HEK293 (cell line): ENCODE measurements around the gene SNX15.

ENCODE experiments used
- CTCF ChIA-PET: fragments of 350-600 bp; formaldehyde crosslinking; extraction: SDS; loops from one replicate; lab custom pipeline; 2021; ENCODE audit warnings: antibody characterized with exemption; lab: Yijun Ruan, JAX
- POLR2A ChIA-PET: fragments of 300-600 bp; formaldehyde crosslinking; extraction: SDS; loops from one replicate; lab custom pipeline; 2020; ENCODE audit warnings: antibody characterized with exemption, inconsistent platforms; lab: Yijun Ruan, JAX
- H3K27ac ChIP-seq: fragments of 200-500 bp; sonication (Bioruptor generic); 2 replicates; pipeline ENCODE4 v1.5.1; 2014; ENCODE audit warnings: low read depth, low read length, control low read depth, inconsistent platforms; ENCODE audit errors: extremely low read depth
- H3K36me3 ChIP-seq, 2 experiments: fragments of 200-500 bp in 1 of 2; sonication (Bioruptor generic) in 1 of 2; 1 replicate in 1 of 2; 2 replicates in 1 of 2; pipeline ENCODE4 v1.5.1; 2014 to 2017; ENCODE audit warnings: inconsistent platforms in 2 of 2, low read length in 2 of 2; ENCODE audit not compliant: control insufficient read depth in 2 of 2, insufficient read depth in 1 of 2
- H3K4me1 ChIP-seq: fragments of 200-500 bp; sonication (Bioruptor generic); 2 replicates; pipeline ENCODE4 v1.5.1; 2014; ENCODE audit warnings: mild to moderate bottlenecking, low read length, inconsistent platforms; ENCODE audit not compliant: control insufficient read depth, insufficient read depth
- H3K4me3 ChIP-seq: 2 replicates; pipeline ENCODE4 v1.5.1; 2011; ENCODE audit warnings: low read depth, mild to moderate bottlenecking, control low read depth, low read length, moderate library complexity
- H3K9me3 ChIP-seq: fragments of 200-500 bp; sonication (Bioruptor generic); 2 replicates; pipeline ENCODE4 v1.5.1; 2014; ENCODE audit warnings: low read depth, low read length, inconsistent platforms; ENCODE audit not compliant: control insufficient read depth, insufficient read depth
- EGR2 ChIP-seq: fragments of 450-650 bp; formaldehyde crosslinking; IDR thresholded peaks from 2 replicates; pipeline ENCODE4 v1.5.1; 2016; ENCODE audit warnings: low read depth, missing biosample characterization, missing genetic modification characterization
- ELK4 ChIP-seq: IDR thresholded peaks from 2 replicates; pipeline ENCODE4 v1.6.1; 2011; ENCODE audit warnings: mild to moderate bottlenecking, low read depth, low read length, borderline replicate concordance
- GFI1B ChIP-seq: fragments of 450-650 bp; formaldehyde crosslinking; IDR thresholded peaks from 2 replicates; pipeline ENCODE4 v1.5.1; 2016; ENCODE audit warnings: missing biosample characterization, missing genetic modification characterization
- GLIS1 ChIP-seq: fragments of 450-650 bp; formaldehyde crosslinking; IDR thresholded peaks from 2 replicates; pipeline ENCODE4 v1.5.1; 2016; ENCODE audit warnings: missing biosample characterization, missing genetic modification characterization
- IKZF3 ChIP-seq: fragments of 450-650 bp; IDR thresholded peaks from 2 replicates; pipeline ENCODE4 v1.5.0; 2018; ENCODE audit warnings: missing biosample characterization, mild to moderate bottlenecking, missing genetic modification characterization, moderate library complexity
- OSR2 ChIP-seq: fragments of 450-650 bp; formaldehyde crosslinking; IDR thresholded peaks from 2 replicates; pipeline ENCODE4 v1.5.1; 2016; ENCODE audit warnings: missing biosample characterization, missing genetic modification characterization
- PBX3 ChIP-seq: sonication (generic); formaldehyde crosslinking; IDR thresholded peaks from 2 replicates; pipeline ENCODE4 v1.8.1; 2022; ENCODE audit warnings: mild to moderate bottlenecking, moderate library complexity, missing genetic modification reagents
- SCRT2 ChIP-seq: fragments of 450-650 bp; formaldehyde crosslinking; IDR thresholded peaks from 2 replicates; pipeline ENCODE4 v1.5.1; 2016; ENCODE audit warnings: missing biosample characterization, missing genetic modification characterization
- ZFP37 ChIP-seq: fragments of 450-650 bp; formaldehyde crosslinking; IDR thresholded peaks from 2 replicates; pipeline ENCODE4 v1.5.1; 2016; ENCODE audit warnings: missing biosample characterization, missing genetic modification characterization
- ZNF155 ChIP-seq: fragments of 450-650 bp; formaldehyde crosslinking; IDR thresholded peaks from 2 replicates; pipeline ENCODE4 v1.5.1; 2016; ENCODE audit warnings: missing biosample characterization, missing genetic modification characterization
- ZNF184 ChIP-seq: fragments of 450-650 bp; IDR thresholded peaks from 2 replicates; pipeline ENCODE4 v1.5.1; 2018; ENCODE audit warnings: missing biosample characterization, mild to moderate bottlenecking, missing genetic modification characterization
- ZNF335 ChIP-seq: fragments of 450-650 bp; formaldehyde crosslinking; conservative IDR thresholded peaks from 2 replicates; pipeline ENCODE4 v1.5.1; 2016; ENCODE audit warnings: missing biosample characterization, missing genetic modification characterization
- ZNF366 ChIP-seq: fragments of 450-650 bp; formaldehyde crosslinking; conservative IDR thresholded peaks from 2 replicates; pipeline ENCODE4 v1.5.1; 2016; ENCODE audit warnings: missing biosample characterization, missing genetic modification characterization
- ZNF48 ChIP-seq: fragments of 450-650 bp; formaldehyde crosslinking; IDR thresholded peaks from 2 replicates; pipeline ENCODE4 v1.5.1; 2016; ENCODE audit warnings: missing biosample characterization, missing genetic modification characterization
- ZNF548 ChIP-seq: fragments of 450-650 bp; formaldehyde crosslinking; IDR thresholded peaks from 2 replicates; pipeline ENCODE4 v1.5.1; 2016; ENCODE audit warnings: missing biosample characterization, missing genetic modification characterization
- ZNF624 ChIP-seq: fragments of 450-650 bp; formaldehyde crosslinking; IDR thresholded peaks from 2 replicates; pipeline ENCODE4 v1.5.1; 2017; ENCODE audit warnings: missing biosample characterization, missing genetic modification characterization
- ZNF701 ChIP-seq: fragments of 450-650 bp; formaldehyde crosslinking; IDR thresholded peaks from 2 replicates; pipeline ENCODE4 v1.5.1; 2016; ENCODE audit warnings: missing biosample characterization, missing genetic modification characterization
- TF ChIP-seq, protein P1 (sequence below): fragments of 450-650 bp; formaldehyde crosslinking; IDR thresholded peaks from 2 replicates; pipeline ENCODE4 v1.5.1; 2016; ENCODE audit warnings: missing biosample characterization, missing genetic modification characterization
- TF ChIP-seq, protein P2 (sequence below): fragments of 450-650 bp; formaldehyde crosslinking; IDR thresholded peaks from 2 replicates; pipeline ENCODE4 v1.5.1; 2016; ENCODE audit warnings: missing biosample characterization, missing genetic modification characterization
- TF ChIP-seq, protein P3 (sequence below): fragments of 450-650 bp; formaldehyde crosslinking; IDR thresholded peaks from 2 replicates; pipeline ENCODE4 v1.5.1; 2017; ENCODE audit warnings: missing biosample characterization, missing genetic modification characterization
- TF ChIP-seq, protein P4 (sequence below): fragments of 450-650 bp; formaldehyde crosslinking; IDR thresholded peaks from 2 replicates; pipeline ENCODE4 v1.5.1; 2016; ENCODE audit warnings: missing biosample characterization, missing genetic modification characterization
- TF ChIP-seq, protein P5 (sequence below): fragments of 450-650 bp; formaldehyde crosslinking; IDR thresholded peaks from 2 replicates; pipeline ENCODE4 v1.5.1; 2016; ENCODE audit warnings: missing biosample characterization, missing genetic modification characterization

Gene SNX15

GRCh38 chr11:65036931-65037330 lies 9.7 kb downstream of the SNX15 start:
- no peaks in the 10 kb centered on the region for H3K4me1 ChIP-seq
- CTCF ChIA-PET = no interaction called here
- H3K4me3 ChIP-seq = no peak overlapping the region
- no peaks in the 10 kb centered on the region for H3K9me3 ChIP-seq
- H3K27ac ChIP-seq = no peak overlapping the region
- H3K36me3 ChIP-seq = peaks cover 0 to 53% of the 10 kb centered on the region in 2 experiments; a peak in 2 of 3 replicates
- no peak for TF ChIP-seq EGR2 (tag by site-specific recombination)
- no peak for TF ChIP-seq ELK4
- POLR2A ChIA-PET = no interaction called here

GRCh38 chr11:65040520-65040846 lies 13.2 kb downstream of the SNX15 start:
- Histone ChIP-seq H3K9me3 (no peaks in the 10 kb centered on the region), H3K27ac (peak overlapping the region; percentile 75), H3K36me3 (peaks cover 0 to 47% of the 10 kb centered on the region in 2 experiments; a peak in 2 of 3 replicates), H3K4me3 (peak overlapping the region; percentile 80), H3K4me1 (no peaks in the 10 kb centered on the region)
- peak; percentile 48; the same call in 1 of the 2 replicates for TF ChIP-seq ZNF335 (tag by site-specific recombination)
- TF ChIP-seq, protein P1, sequence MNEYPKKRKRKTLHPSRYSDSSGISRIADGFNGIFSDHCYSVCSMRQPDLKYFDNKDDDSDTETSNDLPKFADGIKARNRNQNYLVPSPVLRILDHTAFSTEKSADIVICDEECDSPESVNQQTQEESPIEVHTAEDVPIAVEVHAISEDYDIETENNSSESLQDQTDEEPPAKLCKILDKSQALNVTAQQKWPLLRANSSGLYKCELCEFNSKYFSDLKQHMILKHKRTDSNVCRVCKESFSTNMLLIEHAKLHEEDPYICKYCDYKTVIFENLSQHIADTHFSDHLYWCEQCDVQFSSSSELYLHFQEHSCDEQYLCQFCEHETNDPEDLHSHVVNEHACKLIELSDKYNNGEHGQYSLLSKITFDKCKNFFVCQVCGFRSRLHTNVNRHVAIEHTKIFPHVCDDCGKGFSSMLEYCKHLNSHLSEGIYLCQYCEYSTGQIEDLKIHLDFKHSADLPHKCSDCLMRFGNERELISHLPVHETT (tag by site-specific recombination) = no peak
- TF ChIP-seq ZNF48 (tag by site-specific recombination) = no peak
- peak; percentile 54; the same call in 1 of the 2 replicates for TF ChIP-seq IKZF3 (tag by site-specific recombination)
- TF ChIP-seq ZNF155 (tag by site-specific recombination) = no peak
- TF ChIP-seq ZNF366 = 0 out of 2 replicates have a peak, but pooled peaks have one; percentile 41
- TF ChIP-seq, protein P2, sequence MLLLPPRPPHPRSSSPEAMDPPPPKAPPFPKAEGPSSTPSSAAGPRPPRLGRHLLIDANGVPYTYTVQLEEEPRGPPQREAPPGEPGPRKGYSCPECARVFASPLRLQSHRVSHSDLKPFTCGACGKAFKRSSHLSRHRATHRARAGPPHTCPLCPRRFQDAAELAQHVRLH (tag by site-specific recombination) = no peak
- TF ChIP-seq PBX3 (CRISPR knock-in tag) = no peak
- TF ChIP-seq GFI1B = no peak
- ChIA-PET CTCF (interaction anchor here (0.6 to 1.6 kb wide), 6 partner anchors 9 to 171 kb away, joined by 3 to 5 read pairs (median 4); partner anchors contain the start of genes ARL2 and CDCA5), POLR2A (interaction anchor here (0.8 to 2.1 kb wide), 12 partner anchors 9 to 123 kb away, joined by 3 to 17 read pairs (median 5); partner anchors contain the start of genes ARL2, ATG2A, CDCA5 and FAU)

GRCh38 chr11:65040847-65041622 lies 13.8 kb downstream of the SNX15 start, which contains the start of gene SAC3D1:
TSS of gene SAC3D1 (plus strand) at chr11:65041210. CDS start at chr11:65041293, 83 bp downstream.
- no peaks in the 10 kb centered on the region for H3K9me3 ChIP-seq
- POLR2A ChIA-PET = interaction anchor here (0.6 to 2.1 kb wide), 14 partner anchors 9 to 239 kb away, joined by 3 to 17 read pairs (median 5); partner anchors contain the start of genes ARL2, ATG2A, CDCA5 and FAU
- peak within 1 kb of the TSS; percentile 80 for H3K4me3 ChIP-seq
- H3K4me1 ChIP-seq = no peaks in the 10 kb centered on the region
- CTCF ChIA-PET = interaction anchor here (0.6 to 1.6 kb wide), 6 partner anchors 27 to 172 kb away, joined by 3 to 5 read pairs (median 4); partner anchors contain the start of genes ARL2 and CDCA5
- peak within 1 kb of the TSS; percentile 75 for H3K27ac ChIP-seq
- peaks cover 0 to 47% of the 10 kb centered on the region in 2 experiments; a peak in 2 of 3 replicates for H3K36me3 ChIP-seq
- TF ChIP-seq, protein P3, sequence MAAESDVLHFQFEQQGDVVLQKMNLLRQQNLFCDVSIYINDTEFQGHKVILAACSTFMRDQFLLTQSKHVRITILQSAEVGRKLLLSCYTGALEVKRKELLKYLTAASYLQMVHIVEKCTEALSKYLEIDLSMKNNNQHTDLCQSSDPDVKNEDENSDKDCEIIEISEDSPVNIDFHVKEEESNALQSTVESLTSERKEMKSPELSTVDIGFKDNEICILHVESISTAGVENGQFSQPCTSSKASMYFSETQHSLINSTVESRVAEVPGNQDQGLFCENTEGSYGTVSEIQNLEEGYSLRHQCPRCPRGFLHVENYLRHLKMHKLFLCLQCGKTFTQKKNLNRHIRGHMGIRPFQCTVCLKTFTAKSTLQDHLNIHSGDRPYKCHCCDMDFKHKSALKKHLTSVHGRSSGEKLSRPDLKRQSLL (tag by site-specific recombination) = no peak; the same call in 1 of the 2 replicates
- TF ChIP-seq ZNF548 (tag by site-specific recombination) = no peak
- TF ChIP-seq SCRT2 (tag by site-specific recombination) = no peak
- TF ChIP-seq, protein P4, sequence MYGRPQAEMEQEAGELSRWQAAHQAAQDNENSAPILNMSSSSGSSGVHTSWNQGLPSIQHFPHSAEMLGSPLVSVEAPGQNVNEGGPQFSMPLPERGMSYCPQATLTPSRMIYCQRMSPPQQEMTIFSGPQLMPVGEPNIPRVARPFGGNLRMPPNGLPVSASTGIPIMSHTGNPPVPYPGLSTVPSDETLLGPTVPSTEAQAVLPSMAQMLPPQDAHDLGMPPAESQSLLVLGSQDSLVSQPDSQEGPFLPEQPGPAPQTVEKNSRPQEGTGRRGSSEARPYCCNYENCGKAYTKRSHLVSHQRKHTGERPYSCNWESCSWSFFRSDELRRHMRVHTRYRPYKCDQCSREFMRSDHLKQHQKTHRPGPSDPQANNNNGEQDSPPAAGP (tag by site-specific recombination) = no peak; the same call in 1 of the 2 replicates
- no peak for TF ChIP-seq ZNF701 (tag by site-specific recombination)
- TF ChIP-seq ZFP37 = no peak
- no peak for TF ChIP-seq ZNF184 (tag by site-specific recombination)
- TF ChIP-seq, protein P5, sequence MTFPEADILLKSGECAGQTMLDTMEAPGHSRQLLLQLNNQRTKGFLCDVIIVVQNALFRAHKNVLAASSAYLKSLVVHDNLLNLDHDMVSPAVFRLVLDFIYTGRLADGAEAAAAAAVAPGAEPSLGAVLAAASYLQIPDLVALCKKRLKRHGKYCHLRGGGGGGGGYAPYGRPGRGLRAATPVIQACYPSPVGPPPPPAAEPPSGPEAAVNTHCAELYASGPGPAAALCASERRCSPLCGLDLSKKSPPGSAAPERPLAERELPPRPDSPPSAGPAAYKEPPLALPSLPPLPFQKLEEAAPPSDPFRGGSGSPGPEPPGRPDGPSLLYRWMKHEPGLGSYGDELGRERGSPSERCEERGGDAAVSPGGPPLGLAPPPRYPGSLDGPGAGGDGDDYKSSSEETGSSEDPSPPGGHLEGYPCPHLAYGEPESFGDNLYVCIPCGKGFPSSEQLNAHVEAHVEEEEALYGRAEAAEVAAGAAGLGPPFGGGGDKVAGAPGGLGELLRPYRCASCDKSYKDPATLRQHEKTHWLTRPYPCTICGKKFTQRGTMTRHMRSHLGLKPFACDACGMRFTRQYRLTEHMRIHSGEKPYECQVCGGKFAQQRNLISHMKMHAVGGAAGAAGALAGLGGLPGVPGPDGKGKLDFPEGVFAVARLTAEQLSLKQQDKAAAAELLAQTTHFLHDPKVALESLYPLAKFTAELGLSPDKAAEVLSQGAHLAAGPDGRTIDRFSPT (tag by site-specific recombination) = no peak
- TF ChIP-seq OSR2 = no peak
- TF ChIP-seq ZNF624 = no peak
- peak; percentile 33 for TF ChIP-seq GLIS1 (tag by site-specific recombination)
